Endothelial cell of umbilical vein (primary cell): ENCODE results near the gene CLIC3.

ENCODE experiments used
- FOS ChIP-seq: IDR thresholded peaks from 2 replicates; pipeline ENCODE4 v1.6.1; 2011; ENCODE audit warnings: mild to moderate bottlenecking, low read length, moderate library complexity, borderline replicate concordance; ENCODE audit not compliant: insufficient read depth
- JUN ChIP-seq: IDR thresholded peaks from 2 replicates; pipeline ENCODE4 v1.6.1; 2011; ENCODE audit warnings: borderline replicate concordance, low read depth; ENCODE audit not compliant: insufficient read length, insufficient read depth
- MYC ChIP-seq: IDR thresholded peaks from one replicate; pipeline ENCODE4 v1.6.1; 2011; ENCODE audit warnings: mild to moderate bottlenecking, low read depth, low read length
- POLR2A ChIP-seq: IDR thresholded peaks from 2 replicates; pipeline ENCODE4 v1.6.1; 2012; ENCODE audit warnings: low read depth, mild to moderate bottlenecking, control low read depth, low read length
- TF ChIP-seq, protein P1 (sequence below), 2 donors: IDR thresholded peaks; 1 replicate in 1 of 2; 2 replicates in 1 of 2; pipeline ENCODE4 v1.5.1; 2011; ENCODE audit warnings: low read length in 2 of 2, mild to moderate bottlenecking in 2 of 2, moderate library complexity in 2 of 2, control low read depth in 1 of 2, inconsistent platforms in 1 of 2, low read depth in 1 of 2; ENCODE audit not compliant: insufficient read depth in 1 of 2; ENCODE audit errors: extremely low read depth in 1 of 2

DNA sequence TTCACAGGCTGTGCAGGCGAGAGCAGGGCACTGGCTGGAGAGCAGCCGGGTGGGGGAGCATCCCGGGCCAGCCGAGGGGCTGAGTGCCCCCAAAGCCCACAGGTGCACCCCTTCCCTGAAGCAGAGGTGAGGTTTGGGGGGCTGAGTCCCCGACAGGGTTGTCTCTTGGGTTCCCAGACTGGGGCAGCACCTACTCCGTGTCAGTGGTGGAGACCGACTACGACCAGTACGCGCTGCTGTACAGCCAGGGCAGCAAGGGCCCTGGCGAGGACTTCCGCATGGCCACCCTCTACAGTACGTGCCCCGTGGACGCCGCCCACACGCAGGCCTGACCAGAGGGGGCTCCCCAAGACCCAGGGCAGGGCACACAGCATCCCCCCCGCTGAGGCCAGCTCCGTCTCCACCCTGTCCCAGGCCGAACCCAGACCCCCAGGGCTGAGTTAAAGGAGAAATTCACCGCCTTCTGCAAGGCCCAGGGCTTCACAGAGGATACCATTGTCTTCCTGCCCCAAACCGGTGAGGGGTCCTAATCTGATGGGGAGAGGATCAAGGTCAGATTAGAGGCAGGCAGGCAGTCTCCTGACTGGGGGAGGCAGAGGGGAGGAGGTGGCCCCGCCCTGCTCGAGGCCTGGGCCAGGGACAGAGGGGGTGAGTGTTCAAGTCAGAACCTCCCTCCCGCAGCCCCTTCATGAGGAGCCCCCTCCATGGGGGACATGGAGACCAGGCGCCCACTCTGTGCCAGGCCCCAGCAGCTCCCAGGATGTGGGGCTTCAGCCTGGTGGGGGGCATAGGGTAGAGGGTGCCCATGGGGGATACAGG is 16.4 kb downstream of the CLIC3 start:
- TF ChIP-seq, protein P1, sequence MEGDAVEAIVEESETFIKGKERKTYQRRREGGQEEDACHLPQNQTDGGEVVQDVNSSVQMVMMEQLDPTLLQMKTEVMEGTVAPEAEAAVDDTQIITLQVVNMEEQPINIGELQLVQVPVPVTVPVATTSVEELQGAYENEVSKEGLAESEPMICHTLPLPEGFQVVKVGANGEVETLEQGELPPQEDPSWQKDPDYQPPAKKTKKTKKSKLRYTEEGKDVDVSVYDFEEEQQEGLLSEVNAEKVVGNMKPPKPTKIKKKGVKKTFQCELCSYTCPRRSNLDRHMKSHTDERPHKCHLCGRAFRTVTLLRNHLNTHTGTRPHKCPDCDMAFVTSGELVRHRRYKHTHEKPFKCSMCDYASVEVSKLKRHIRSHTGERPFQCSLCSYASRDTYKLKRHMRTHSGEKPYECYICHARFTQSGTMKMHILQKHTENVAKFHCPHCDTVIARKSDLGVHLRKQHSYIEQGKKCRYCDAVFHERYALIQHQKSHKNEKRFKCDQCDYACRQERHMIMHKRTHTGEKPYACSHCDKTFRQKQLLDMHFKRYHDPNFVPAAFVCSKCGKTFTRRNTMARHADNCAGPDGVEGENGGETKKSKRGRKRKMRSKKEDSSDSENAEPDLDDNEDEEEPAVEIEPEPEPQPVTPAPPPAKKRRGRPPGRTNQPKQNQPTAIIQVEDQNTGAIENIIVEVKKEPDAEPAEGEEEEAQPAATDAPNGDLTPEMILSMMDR (IDR thresholded peaks at IDR 0.05; ENCODE audit: extremely low read depth in 1 of 2, insufficient read depth in 1 of 2, low read depth in 1 of 2, low read length in 2 of 2) = no peak
- TF ChIP-seq JUN (no peak), POLR2A (no peak), FOS (no peak), MYC (no peak)
